HG03196 (cell line): Measurements from ENCODE around the gene PGAM5.
A peak's percentile ranks its signal among the peaks of the same experiment; 100 is the strongest.

ENCODE experiments used
- ATAC-seq: cut with Tn5 transposase; IDR thresholded peaks from one replicate; pipeline ENCODE4 v1.9.1; 2021; ENCODE audit not compliant: unreplicated experiment

PGAM5 gene

DNA sequence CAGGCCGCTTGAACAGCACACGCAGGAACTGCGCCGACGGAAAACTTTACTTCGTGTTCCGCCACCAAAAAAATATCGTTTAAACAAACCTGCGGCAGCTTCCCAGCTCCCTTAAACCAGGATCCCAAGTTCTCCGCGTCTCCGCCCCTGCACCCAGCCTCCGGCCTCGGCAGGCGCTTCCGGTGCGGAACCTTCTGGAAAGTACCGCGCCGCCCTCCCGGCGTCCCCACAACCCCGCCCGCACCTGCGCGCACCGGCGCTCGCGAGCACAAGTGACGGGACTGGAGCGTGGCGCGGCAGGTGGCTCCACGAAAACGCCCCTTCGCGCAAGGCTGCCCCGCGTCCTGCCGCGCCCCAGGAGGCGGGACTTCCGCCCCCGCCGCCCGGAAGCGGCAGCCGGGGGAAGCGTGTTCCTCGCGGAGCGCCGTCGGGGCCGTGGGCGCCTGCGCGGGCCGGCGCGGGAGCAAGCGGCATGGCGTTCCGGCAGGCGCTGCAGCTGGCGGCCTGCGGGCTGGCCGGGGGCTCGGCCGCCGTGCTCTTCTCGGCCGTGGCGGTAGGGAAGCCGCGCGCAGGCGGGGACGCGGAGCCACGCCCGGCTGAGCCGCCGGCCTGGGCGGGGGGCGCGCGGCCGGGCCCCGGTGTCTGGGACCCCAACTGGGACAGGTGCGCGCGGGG is at the start of gene PGAM5:
Gene PGAM5 (plus strand): TSS at position 438 of the 675 bp plus-strand sequence. CDS start 35 bp downstream, at position 473.
- peak; percentile 92 for ATAC-seq

DNA sequence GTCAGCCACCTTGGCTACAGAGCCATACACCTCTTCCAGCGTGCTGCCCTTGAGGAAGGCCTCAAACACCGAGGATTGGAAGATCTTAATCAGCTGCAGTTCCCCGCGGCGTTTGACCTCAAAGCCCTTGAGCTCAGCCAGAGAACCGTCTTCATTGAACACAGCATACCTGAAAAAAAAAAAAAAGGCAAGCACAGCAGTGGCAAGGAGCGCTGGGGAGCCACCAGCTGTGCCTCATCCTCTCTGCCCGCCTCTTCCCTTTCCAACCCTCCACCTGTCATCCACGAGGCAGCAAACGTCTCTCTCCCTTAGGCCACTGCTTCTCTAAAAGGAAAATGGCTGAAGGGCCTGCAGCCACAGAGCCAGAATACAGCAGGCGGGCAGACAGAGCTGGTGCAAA is 49.6 kb upstream of the PGAM5 start:
- ATAC-seq: no peak

DNA sequence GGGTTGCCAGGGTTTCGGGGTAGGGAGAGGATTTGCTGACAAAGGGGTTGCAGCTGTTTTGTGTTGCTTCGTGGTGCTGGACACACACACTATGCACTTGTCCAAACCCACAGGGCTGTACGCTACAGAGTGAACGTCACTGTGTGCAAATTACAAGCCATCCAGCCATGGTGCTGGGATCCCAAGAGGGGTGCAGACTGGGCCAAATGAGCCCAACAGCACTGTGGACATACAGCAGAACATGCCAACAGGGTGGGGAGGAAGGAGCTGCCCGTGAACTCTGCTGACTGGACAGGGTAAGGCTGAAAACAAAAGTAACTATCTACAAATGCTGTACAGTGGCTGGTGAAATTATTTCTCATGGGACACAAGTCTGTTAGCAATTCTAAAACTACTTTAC is 48.7 kb upstream of the PGAM5 start:
- no peak for ATAC-seq

DNA sequence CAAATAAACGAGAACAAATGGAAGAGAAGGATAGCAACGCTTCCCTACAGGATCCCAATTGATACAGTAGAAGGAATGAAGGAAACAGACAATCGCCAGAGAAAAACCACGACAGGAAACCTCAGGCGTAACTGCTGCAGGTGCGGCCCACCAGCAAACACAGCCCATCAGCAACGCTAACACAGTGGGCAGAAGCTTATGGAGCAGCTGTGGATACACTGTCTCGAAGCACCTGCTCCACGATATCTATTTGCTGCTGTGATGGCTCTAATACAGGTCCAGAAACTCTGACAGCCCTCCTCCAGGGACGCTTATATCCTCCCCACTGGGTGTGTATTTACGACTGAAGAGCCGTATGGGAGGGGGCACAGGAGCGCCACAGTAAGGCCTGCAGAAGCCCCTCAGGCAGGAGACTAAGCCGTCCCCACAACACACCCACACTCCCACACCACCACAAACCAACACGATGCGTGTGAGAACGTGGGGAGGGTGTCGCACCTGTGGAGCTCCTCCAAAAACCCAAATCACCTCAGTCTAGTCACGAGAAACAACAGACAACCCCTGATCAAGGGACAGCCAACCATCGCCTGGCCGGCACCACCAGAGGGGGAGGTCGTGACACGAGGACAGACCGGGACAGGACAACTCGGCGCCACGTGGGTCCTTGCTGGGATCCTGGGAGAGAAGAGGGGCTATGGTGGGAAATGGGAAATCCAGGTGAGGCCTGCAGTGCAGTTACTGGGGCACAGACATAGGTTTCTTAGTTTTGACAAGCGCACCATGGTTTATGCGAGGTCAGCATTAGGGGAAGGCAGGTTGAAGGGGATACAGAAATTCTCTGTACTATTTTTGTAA is 47.5 kb upstream of the PGAM5 start:
- ATAC-seq: no peak

DNA sequence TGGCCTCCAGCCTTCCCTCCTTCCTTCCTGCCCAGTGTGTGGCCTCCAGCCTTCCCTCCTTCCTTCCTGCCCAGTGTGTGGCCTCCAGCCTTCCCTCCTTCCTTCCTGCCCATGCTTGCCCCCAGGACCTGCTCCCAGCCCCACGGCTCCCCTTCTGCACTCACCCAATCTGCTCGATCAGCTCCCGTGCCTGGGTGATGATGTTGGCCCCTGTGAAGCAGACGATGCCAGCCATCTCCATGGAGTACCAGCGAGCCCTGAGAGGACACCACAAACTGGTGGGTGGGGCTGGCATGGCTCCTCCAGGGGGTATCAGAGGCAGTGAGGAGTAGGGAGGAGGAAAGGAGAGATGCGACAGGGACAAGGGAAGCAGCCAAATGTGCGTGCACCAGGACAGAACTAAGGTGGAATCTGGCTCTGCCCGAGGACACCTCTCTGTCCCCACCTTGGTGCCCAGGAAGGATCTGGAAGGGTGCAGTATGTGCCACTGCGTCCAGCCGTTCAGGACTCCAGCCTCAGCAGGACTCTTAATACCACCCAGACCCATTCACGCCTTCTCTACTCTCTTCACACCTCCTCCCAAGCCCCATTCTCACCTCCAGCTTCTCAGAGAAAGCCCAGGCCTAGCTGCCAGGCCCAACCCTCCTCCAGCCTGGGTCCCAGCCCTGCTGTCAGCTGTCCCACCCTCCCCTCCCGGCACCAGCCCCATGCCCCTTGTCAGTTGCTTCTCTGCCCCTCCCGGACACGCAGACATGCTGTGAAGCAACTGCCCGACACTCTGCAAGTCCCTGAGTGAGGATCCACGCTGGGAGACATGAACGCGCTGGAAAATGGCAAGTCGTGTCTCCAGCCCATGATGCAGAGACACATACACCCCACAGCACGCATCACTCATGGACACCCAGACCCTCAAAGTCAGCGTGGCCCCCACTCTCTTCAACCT is 46.2 kb upstream of the PGAM5 start:
- ATAC-seq: no peak

GRCh38 chr12:132665149-132665491 is 45.5 kb upstream of the PGAM5 start:
- ATAC-seq: no peak

- ATAC-seq: no peak
Measured at GRCh38 chr12:132665794-132666193, 44.8 kb upstream of the PGAM5 start.

DNA sequence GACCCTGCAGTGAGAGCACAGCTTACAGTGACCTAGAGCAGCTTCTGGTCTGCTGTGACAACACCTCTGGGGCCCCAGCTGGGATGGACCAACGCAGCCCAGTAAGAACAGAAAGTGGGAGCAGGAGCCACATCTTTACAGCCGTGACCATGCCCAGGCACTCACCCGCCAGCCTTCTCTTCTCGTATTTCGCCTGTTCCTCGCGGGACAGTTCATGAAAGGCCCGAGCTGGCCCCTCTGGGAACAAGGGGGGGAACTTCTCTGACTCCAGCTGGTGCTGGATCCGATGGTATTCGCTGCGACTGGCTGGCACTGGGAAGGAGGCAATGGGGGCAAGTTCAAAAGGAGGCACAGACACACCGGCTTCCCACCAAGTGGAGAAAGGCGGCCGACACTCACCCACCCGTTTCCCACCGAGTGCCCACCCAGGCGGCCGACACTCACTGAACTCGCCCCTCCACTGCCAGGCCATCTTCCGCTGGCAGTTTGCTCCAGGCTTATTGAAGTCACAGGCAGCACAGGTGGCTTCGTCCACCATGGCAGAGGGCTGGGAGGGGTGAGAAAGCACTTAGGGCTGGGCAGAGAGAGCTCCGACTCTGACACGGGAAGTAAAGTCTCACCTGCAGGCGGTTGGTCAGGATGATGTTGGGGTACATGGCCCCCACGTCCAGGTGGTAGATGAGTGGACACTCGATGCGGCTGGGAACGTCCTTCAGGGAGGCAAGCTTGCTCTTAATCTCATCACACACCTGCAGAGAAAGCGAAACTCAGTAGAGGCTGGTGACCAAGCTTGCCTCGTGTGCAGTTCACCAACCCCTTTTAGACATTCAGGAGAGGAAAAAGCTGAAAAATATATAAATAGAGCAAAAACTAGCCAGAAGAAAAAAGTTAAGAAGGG is 42.2 kb upstream of the PGAM5 start:
- no peak for ATAC-seq

GRCh38 chr12:132669166-132669879 is 41.3 kb upstream of the PGAM5 start:
- ATAC-seq: no peak

DNA sequence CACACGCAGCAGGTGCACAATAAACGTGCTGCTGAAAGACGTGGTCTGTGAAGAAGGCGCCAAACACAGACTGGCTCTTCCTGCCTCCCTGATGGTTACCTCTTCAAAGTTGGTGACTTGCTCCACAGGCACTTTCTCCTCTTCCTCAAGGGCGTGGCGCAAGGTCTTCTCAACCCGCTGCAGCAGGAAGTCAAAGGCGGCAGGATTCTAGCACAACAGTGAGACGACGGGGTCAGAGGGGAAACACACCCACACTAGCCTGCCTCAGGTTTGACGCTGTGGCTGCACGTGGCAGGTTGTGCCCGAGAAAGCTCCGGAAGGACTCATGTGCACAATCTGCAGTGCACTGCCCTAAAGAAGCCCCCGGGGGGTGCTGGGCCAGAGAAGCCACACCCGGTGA is 38.5 kb upstream of the PGAM5 start:
- no peak for ATAC-seq

GRCh38 chr12:132672678-132673077 is 38.0 kb upstream of the PGAM5 start:
- no peak for ATAC-seq

GRCh38 chr12:132673288-132674179 is 37.1 kb upstream of the PGAM5 start:
- ATAC-seq: no peak

- ATAC-seq: no peak
Measured at GRCh38 chr12:132674561-132674960, 36.1 kb upstream of the PGAM5 start.

DNA sequence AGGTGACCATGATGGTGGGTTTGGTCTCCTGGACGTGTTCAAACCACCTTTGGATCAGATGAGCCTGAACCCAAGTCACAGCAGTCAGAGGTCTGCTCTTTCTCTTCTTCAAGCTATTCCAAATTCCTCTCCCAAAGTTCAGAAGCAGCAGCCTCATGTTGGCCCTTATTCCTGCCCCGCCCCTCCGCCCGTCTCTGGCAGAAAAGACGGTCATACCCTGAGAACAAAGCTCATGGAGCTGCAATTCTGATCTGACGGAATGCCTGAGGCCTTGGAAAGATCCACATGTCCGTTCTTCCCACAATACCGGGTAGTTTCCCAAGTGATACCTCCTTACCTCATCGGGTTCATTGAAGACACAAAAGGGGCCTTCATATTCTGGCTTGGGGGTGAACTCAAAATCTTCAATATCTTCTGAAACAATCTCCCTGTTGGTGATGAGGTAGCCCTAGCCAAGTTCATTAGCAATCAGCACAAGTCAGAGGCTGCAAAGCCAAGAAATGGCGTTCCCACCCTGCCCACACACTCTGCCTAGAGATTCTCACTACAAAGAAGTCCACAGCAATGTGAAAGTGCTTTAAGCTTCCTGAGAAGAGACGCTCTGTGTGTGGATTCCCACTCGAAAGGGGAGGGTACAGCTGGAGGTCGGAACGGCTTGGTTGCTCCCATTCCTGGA is 34.7 kb upstream of the PGAM5 start:
- ATAC-seq: no peak

- no peak for ATAC-seq
Measured at GRCh38 chr12:132677492-132677891, 33.1 kb upstream of the PGAM5 start.

GRCh38 chr12:132685400-132685799 is 25.2 kb upstream of the PGAM5 start:
- ATAC-seq: no peak

DNA sequence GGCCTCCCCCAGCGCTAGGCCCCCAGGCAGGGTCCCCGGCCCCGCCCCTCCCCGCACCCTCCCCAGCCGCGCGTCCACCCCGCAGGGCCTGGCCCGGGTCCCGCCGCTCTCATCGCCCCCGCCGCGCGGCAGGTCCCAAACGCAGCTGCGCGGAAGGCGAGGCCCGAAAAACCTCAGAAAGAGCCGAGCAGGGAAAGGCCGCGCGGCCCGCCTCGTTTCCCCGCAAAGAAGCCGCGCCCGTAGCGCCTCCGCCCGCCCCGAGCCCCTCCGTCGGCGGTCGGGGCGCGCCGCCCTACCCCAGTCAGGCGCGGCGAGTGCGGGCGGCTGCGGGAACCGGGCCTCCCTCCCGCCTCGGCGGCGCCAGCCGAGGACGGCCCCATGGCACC is 23.8 kb upstream of the PGAM5 start:
- ATAC-seq: peak; percentile 20
